Ecto neural progenitor cell (in vitro differentiated cells): ENCODE data around the gene CENPX.
"Not testable (repeated sequence)": the region's sequence is repeated elsewhere in the genome, so short reads cannot be mapped to it uniquely, and the experiment has no call there.

Experiments
- DNase-seq: peaks from one replicate; pipeline ENCODE4 v3.0.0-alpha.2; 2018; ENCODE audit warnings: low spot score

Gene CENPX

DNA sequence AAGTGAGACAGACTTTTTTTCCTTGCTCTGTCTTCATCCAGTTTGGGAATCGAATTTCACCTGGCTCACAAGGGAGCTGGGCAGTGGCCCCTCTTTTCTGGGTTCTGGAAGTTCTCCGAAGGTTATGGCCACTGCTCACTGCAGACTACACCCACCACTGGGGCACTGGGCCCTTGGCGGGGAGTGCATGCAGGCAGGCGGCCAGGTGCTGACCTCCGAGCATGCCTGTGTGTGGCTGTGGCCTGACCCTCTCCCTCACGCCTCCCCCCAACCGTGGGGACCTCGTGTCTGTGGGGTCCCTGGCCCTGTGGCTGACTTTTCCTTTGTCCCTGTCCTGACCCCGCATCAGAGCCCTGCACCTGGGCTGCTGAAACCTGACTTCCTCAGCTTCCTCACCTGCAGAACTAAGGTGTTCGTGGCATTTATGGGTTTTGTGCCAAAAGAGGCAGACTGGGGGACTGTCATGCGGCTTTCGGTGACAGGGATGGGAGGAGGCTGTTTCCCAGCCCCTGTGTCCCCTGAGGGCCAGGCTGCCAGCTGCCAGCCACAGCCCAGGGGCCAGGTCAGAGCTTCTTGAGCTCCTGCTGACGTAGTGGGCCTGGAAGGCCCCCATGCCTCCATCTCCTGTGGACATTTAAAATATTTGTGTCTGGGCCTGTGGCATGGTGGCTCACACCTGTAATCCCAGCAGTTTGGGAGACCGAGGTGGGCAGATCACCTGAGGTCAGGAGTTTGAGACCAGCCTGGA, 23.8 kb downstream of the CENPX start:
- DNase-seq: no peak

DNA sequence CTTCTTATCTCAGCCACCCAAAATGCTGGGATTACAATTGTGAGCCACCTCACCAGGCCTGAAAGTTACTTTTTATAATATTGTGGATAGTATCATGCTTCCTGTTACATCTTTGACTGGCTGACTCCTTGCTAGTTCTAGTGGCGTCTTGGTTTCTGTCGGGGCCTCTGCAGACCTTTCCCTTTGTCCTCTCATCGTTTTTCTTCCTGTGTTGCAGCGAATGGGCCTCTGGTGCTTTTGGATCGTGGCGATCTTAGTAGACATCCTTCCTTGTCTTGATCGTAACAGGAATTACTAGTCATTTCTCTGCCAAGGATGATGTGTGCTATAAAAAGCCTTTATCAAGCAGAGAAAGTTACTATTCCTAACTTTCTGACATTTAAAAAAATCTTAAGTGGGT, 24.5 kb downstream of the CENPX start:
- DNase-seq: no peak

DNA sequence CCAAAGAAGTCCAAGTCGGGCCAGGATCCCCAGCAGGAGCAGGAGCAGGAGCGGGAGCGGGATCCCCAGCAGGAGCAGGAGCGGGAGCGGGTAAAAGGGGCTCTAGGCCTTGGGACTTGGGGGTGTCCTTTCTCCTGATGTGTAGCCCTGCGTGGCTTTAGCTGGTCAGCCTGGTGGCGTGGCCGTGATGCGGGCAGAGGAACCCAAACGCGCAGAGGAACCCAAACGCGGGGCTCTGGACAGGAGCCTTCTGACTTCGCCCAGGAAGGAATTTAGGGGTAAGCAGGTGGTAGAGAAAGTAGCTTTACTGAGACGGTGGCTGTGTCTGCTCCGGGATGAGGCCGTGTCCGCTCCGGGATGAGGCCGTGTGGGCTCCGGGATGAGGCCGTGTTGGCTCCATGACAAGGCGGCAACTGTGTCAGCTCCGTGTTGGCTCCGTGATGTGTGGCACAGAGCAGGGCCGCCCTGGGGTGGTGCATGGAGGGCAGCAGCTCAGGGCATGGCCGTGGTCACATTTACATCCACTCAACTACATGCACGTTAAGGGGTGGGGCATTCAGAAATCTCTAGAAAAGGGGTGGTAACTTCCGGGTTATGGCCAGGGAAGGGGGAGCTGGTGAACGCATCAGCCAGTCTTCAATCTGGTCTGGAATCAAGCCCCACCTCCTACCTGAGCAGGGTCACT, 25.8 kb downstream of the CENPX start:
- no peak for DNase-seq

DNA sequence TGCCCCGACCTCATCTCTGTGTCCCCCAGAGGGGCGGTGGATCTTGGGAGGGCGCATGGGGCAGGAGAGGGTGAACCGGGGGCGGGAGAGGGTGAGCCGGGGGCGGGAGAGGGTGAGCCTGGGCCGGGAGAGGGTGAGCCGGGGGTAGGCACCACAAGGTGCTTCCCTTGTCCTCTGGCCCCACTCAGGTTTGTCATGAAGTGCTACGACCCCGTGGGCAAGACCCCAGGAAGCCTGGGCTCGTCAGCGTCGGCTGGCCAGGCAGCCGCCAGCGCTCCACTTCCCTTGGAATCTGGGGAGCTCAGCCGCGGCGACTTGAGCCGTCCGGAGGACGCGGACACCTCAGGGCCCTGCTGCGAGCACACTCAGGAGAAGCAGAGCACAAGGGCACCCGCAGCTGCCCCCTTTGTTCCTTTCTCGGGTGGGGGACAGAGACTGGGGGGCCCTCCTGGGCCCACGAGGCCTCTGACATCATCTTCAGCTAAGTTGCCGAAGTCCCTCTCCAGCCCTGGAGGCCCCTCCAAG, 26.4 kb downstream of the CENPX start:
- no peak for DNase-seq

DNA sequence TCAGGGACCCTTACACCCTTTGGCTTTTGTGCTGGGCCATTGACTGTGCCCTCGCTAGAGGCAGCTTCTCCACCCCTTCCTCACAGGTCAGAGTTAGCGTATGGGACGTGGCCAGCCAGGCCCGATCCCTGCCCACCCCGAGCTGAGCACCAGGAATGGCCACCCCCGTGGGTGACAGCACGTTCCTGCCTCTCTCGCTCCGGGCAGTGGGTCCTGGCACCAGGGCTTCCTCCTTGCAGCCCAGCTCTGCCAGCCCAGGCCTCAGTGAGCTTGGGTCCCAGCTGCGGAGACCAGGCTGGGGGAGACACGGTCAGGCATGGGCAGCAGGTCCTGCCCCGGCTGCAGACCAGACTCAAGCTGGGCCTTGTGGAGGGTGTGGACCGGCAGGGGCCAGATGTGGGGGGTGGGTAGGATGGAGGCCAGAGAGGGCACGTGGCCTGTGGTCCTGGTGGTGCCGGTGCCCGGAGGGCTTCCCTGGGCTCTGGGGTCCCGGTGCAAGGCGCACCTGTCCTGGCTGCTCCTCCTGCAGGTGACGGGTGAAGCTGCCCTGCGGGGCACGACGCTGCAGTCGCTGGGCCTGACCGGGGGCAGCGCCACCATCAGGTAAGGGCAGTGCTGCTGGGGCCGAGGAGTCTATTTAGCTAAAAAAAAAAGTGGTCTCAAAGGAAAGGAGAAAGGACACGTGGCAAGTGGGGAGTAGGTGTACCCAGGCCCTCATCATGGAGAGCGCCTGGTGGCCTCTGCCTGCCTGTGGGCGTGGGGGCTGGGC, 27.0 kb downstream of the CENPX start:
- no peak for DNase-seq

DNA sequence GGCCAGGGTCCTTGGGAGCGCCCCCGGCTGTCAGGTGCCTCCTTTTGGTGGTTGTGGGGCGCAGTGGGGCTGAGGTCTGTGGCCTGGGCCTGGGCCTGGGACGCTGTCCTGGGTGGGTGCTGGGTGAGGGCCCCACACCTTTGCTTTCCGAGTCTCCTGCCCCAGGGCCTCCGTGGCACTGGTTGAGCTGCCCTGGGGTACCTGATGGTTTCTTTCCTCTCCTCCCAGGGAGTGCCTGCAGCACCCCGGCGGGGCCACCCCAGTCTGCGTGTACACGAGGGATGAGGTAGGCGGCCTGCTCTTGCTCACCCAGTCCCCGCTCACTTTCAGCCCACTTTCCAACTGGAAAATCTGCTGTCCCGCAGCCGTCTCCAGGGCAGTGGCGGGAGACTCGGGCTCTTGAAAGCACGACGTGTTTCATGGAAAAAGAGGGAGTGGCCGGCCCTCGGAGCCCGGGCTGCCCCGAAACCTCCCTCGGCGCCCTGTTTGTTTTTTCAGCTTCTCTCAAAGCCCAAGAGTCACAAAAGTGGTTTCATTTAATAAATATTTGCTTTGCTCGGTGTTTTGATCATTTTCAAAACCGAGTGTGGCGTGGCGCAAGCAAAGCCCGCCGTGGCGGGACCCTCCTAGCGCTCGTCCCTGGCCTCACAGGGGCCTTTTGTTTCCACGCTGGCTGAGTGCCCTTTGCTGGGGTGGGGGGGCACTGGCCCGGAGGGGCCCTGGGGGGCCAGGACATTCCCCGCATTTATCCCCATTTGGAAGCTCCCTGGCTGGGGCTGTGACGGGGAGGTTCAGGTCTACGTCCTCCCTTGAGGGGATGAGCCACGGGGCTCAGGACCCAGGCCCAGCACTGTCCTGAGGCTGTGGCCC, 27.9 kb downstream of the CENPX start:
- DNase-seq: no peak

DNA sequence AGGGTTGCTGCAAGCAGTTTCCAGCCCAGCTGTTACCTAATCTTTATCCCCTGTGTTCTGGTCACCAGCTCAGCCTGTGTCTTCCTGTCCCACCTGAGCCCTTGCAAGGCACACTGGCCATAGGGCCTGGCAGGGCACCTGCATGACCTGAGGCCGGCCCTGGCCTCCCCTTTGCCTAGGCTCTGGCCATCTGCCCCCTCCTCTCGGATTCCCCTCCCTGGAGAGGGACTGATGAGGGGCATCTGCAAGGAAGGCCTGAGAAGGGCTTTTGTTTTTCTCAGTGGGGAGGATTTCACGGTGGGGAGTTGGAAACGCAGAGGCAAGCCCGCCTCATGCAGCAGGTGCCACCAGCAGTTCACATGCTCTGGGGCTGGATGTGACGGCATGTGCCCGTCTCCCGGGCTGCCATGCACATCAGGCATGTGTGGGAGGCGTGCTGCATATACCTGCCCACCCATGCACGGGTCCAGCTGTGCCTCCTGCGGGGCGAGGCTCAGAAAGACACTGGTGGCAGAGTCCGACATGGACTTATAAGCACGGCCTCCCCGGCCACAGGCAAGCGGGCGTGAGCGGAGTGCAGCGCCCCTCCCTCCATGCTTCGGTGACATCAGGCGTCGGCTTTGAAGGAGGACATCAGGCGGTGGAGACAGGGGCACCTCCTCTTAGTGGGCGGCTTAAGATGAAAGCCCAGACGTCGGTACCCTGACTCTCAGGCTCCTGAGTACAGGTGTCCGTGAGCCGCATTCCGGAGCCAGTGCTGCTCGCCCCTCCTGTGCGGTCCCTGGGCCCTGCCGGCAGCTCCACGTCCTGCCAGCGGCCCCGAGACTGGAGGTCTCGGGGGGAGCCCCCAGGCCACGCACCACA, 28.7 kb downstream of the CENPX start:
- DNase-seq: no peak

DNA sequence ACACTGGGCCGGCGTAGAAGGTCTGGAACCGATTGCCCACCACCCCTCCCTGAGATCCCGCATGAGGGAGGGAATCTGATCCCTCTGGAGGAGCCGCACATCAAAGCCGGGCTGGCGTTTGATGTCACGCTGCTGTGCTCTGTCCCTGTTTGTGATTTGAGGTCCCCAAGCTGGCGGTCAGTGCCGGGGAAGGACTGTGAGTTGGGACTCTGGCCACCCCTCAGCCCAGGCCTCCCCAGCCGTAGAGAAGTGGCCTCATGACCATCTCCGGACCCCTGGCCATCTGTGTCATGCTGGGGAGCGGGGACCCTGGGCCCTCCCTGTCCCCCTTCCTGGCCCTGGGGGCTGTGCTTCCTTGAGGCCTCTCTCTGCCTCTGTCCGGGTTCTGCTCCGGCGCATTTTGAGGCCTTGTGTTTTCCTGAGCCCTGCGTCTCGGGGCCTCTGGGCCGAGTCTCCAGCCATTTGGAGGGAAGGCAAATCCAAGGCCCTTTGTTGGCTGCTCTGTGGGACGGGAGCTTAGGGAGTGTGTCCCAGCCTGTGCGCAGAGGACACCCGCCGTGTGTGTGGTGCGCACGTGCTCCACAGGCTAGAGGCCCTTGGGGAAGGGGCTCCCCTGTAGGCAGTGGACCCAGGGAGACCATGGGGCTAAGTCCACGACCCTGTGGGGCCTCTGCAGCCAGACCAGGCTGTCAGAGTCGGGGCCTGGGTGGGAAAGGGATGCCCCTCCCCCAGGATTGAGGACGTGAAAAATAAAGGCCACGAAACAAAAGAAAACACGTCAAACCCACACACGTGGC, 30.2 kb downstream of the CENPX start:
- peak; percentile 85 for DNase-seq

DNA sequence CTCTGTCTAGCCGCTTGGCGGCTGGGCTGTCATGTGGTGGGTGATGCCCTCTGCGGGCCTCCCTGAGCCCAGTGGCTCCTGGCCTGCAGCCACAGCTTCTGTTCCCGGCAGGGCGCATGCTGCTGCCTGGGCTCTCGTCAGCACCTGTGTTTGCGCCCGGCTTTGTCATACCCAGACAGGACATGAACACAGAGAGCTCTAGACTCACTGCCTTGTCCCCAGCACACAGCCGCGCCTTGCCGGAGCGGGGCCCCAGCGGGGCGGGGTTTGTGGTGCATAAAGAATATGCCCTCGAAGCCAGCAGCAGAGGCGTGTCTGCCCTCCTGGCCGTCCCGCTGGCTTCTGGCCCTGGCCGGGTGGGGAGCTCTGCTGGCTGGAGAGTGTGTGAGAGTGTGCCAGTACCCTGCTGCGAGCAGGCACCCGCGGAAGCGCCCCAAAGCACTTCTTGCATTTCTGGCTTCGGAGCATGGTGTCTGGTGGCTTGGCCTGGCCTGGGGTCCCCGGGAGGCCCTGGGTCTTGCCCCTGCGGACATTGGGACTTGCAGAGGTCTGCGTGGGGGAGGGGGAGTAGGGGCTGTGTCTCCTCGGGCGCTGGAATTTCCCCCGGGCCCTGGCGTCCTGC, 30.9 kb downstream of the CENPX start:
- peak; percentile 86 for DNase-seq

DNA sequence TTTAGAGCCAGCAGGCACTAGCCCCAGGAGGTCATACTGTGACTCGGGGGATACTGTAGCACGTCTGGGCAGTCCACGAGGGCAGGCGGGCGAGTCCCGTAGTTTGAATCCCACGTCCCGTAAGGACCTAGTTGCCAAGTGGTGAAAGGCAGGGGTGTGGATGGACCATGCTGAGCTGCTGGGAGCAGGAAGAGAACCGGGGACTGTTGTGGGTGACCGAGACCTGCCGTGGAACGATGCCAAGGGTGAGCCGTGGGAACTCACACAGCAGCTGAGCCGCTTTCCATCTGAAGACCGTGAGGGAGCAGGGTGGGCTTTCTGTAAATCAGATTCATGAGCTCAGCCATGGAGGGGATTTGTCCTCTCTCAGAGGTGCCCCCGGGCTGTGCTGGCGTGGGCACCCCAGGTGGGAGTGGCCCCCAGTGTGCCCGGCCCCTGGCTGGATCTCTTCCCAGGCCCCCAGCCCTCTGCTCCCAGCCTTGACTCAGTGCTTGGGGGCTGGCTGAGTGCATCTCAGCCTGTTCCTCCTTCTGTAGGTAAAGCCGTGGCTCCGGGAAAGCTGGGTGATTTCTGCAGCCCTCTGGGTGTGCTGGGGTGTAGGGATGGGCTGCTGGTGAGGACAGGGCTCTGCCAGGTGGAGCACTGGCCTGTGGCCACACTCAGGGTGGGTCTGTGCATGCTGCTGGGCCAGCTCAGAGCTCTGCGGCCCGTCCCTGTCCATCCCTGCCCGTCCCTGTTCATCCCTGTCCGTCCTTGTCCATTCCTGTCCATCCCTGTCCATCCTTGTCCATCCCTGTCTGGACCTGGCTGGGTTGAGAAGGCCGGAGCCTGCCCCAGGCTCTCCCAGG, 31.6 kb downstream of the CENPX start:
- DNase-seq: no peak

DNA sequence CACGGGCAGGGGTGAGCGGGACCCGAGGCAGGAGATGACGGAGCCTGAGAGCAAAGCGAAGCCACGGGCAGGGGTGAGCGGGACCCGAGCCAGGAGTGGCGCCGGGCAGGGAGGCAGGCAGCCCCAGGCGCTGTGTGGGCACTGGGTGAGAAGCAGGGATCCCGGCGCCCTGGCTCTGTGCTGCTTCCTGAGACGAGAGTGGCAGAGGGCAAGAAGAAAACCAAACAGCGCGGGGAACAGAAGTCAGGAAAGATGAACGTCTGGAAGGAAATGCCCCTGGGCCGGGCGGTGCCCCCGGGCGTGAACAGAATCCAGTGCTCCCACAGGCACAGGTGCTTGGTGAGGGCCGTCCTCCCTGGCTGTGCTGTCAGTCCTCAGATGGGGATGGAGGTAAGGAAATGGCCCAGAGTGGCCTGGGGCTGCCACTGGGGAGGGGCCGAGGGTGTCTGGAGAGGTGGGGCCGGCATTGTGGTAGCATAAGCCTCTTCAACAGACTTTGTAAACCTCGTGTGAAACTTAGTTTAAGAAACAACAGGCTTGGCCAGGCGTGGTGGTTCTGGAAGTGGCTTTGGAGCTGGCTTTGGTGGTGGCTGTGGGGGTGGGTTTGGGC, 35.4 kb downstream of the CENPX start:
- DNase-seq: no peak

DNA sequence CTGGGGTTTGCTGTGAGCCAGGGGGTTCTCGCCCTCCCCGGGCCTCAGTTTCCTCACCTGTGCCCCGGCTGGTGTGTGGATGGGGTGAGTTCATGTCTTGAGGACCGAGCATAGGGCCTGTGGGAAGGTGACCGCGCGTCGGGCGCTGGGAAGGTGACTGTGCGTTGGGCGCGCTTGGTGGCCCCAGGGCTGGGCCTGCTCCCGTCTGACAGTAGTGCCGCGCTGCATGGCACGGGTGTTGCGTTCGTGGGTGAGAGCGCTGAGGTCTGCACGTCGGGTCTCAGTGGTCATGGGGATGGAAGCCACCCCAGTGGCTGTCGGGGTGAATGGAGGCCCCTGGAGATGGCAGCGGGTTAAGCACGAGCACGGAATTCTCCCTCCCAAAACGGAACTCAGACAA, 36.1 kb downstream of the CENPX start:
- DNase-seq: no peak

DNA sequence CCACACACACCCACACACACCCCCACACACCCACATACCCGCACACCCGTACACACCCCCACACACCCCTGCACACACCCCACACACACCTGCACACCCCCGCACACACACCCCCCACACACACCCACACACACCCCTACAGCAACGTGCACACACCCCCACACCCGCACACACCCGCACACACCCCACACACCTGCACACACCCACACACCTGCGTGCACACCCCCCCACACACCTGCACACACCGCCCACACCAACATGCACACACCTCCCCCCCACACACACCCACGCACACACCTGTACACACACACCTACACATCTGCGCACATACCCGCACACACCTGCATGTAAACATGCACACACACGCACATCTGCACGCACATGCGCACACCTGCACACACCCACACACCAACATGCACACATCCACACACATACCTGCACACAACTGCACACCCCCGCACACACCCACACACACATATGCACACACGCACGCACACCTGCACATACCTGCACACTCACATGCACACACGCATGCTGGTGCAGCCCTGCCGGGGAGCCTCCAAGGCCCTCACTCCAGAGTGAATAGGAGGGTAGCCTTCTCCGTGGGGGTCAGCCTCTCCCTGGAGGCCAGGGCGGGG, 37.8 kb downstream of the CENPX start:
- DNase-seq: no peak

DNA sequence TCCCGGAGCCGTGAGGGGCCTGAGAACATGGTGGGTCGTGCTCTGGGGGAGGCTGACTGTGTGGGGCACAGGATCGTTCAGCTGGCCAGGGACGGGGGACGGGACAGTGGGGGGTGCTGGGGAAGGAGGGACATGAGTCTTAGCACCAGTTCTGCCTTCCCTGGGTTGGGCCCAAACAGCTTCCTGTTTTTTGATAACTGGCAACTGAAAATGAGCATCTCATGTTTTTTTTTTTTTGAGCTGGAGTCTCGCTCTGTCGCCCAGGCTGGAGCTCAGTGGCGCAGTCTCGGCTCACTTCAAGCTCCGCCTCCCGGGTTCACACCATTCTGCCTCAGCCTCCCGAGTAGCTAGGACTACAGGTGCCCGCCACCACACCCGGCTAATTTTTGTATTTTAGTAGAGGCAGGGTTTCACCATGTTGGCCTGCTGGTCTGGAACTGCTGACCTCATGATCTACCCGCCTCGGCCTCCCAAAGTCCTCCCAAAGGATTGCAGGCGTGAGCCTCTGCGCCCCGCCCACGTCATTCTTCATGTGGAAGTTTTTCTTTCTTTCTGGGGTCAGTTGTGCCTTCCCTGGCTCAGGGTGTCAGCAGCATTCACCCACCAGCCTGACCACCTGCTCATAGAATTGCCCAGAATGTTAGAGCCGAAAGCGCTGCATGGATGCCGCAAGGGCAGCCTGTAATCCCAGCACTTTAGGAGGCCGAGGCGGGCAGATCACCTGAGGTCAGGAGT, 38.9 kb downstream of the CENPX start:
- no peak for DNase-seq

DNA sequence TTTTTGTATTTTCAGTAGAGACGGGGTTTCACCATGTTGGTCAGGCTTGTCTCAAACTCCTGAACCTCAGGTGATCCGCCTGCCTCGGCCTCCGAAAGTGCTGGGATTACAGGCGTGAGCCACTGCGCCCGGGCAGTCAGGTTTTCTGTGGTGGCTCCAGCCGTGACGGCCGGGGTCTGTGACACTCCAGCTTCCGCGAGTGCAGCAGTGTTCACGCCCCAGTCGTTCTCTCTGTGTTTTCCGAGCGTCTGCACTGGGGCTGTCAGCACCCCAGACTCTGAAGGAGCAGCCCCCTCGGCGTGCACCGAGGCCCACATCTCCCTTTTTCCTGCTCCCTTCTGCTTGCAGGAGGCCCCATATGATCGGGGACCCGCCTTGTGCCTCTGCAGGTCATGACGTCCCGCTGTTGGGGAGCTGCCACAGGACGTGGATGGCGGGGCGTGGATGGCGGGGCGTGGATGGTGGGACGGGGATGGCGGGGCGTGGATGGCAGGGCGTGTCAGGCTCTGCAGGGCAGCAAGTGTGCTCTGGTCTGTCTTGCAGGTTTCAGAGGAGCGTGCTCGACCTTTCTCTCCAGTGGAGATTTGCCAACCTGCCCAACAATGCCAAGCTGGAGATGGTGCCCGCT, 39.6 kb downstream of the CENPX start:
- DNase-seq: no peak

DNA sequence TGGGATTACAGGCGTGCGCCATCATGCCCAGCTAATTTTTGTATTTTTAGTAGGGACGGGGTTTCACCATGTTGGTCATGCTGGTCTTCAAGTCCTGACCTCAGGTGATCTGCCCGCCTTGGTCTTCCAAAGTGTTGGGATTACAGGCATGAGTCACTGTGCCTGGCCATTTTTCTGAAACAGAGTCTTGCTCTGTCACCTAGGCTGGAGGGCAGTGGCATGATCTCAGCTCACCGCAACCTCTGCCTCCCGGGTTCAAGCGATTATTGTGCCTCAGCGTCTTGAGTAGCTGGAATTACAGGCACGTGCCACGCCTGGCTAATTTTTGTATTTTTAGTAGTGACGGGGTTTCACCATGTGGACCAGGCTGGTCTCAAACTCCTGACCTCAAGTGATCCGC, 41.2 kb downstream of the CENPX start:
- not testable (repeated sequence) for DNase-seq
